OCI-LY3 (cell line): Measurements from ENCODE around the gene SLC22A15.

Experiments used
- CTCF ChIP-seq: fragments of 200-600, 300-600 bp; sonication (generic); IDR thresholded peaks from 2 replicates; pipeline ENCODE4 v1.5.1; 2014; ENCODE audit warnings: antibody characterized with exemption, low read length, low read depth
- EZH2phosphoT487 ChIP-seq: fragments of 200-600 bp; shearing (Covaris generic); IDR thresholded peaks from 2 replicates; pipeline ENCODE4 v1.6.1; 2018; ENCODE audit warnings: antibody characterized with exemption, mixed run types, low read depth

DNA sequence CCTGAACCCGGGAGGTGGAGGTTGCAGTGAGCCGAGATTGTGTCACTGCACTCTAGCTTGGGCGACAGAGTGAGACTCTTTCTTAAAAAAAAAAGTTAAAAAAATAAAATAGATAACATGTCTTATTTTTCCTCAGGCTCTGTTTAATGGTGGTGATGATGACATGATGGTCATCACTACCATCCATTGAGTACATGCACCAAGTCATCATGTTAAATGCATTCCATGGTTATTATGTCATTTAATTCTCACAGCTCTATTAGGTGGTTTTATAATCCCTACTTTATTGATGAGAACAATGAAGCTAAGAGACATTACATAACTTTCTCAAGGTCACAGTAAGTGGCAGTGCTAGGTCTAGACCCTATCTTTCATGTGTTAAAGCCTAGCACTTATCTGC lies 100.5 kb downstream of the SLC22A15 start:
- TF ChIP-seq CTCF (no peak), EZH2phosphoT487 (no peak)
